Vagina (tissue), 2 donors: ENCODE data around the gene TDRKH. TPM values are rescaled to one million over a fixed set of nuclear protein-coding genes. Genes with fewer than 3 reads are reported as not detected.

Experiments
- DNase-seq, 2 donors: peaks; one replicate each; pipeline ENCODE4 v3.0.0-alpha.2; 2017; ENCODE audit errors: extremely low spot score in 2 of 2
- H3K27ac ChIP-seq: fragments of 200-600 bp; sonication (generic); one replicate; pipeline ENCODE4 v1.5.1; 2019
- H3K27me3 ChIP-seq: fragments of 200-600 bp; sonication (generic); one replicate; pipeline ENCODE4 v1.5.1; 2019
- H3K36me3 ChIP-seq, 2 donors: fragments of 200-600 bp; sonication (generic); one replicate each; pipeline ENCODE4 v1.5.1; 2017 to 2019
- H3K4me1 ChIP-seq: fragments of 200-600 bp; sonication (generic); one replicate; pipeline ENCODE4 v1.5.1; 2019
- H3K4me3 ChIP-seq, 2 donors: fragments of 200-600 bp; sonication (generic); 1 replicate in 1 of 2; 2 replicates in 1 of 2; pipeline ENCODE4 v1.5.1; 2016 to 2019
- H3K9me3 ChIP-seq: fragments of 200-600 bp; sonication (generic); one replicate; pipeline ENCODE4 v1.5.1; 2019
- CTCF ChIP-seq, 3 experiments: fragments of 450-650 bp in 2 of 3; fragments of 200-600 bp in 1 of 3; sonication (generic) in 1 of 3; IDR thresholded peaks; one replicate each; pipeline ENCODE4 v1.5.1; 2017 to 2019; ENCODE audit warnings: antibody characterized with exemption in 3 of 3, mild to moderate bottlenecking in 2 of 3, moderate library complexity in 2 of 3
- POLR2A ChIP-seq, 2 donors: fragments of 450-650 bp; IDR thresholded peaks; one replicate each; pipeline ENCODE4 v1.6.1; 2017; ENCODE audit warnings: antibody characterized with exemption in 2 of 2, mild to moderate bottlenecking in 2 of 2, moderate library complexity in 2 of 2
- POLR2AphosphoS5 ChIP-seq, 2 donors: sonication (generic); formaldehyde crosslinking; IDR thresholded peaks; one replicate each; pipeline ENCODE4 v1.9.0; 2017; ENCODE audit warnings: antibody characterized with exemption in 2 of 2, mild to moderate bottlenecking in 2 of 2, low read depth in 1 of 2; ENCODE audit not compliant: insufficient read depth in 1 of 2
- intact Hi-C: fragments of 100-400 bp; cut with DNase I; formaldehyde crosslinking; loops from one replicate; pipeline ENCODE4 v1.15.1; 2023
- total RNA-seq: library from RNA; depleted of rRNA; stranded (reverse); fragments of >200 nt; gene quantifications from one replicate; pipeline ENCODE4 v1.2.3, GENCODE V29; 2016

TDRKH gene
- total RNA-seq, 1 donor from 2014 or later = 5.2 TPM

GRCh38 chr1:151806170-151806569 lies 15.9 kb upstream of the TDRKH start:
- intact Hi-C loops = no loop called here
- Histone ChIP-seq H3K36me3 (no peaks in the 10 kb centered on the region), H3K27me3 (no peaks in the 10 kb centered on the region), H3K4me1 (no peaks in the 10 kb centered on the region), H3K9me3 (no peaks in the 10 kb centered on the region), H3K27ac (no peak overlapping the region), H3K4me3 (no peak overlapping the region)
- DNase-seq = no peak
- no peak for TF ChIP-seq POLR2AphosphoS5 (IDR thresholded peaks at IDR 0.05; ENCODE audit: insufficient read depth in 1 of 2, low read depth in 1 of 2)
- no peak for TF ChIP-seq CTCF (IDR thresholded peaks at IDR 0.05)
- no peak for TF ChIP-seq POLR2A (IDR thresholded peaks at IDR 0.05)

DNA sequence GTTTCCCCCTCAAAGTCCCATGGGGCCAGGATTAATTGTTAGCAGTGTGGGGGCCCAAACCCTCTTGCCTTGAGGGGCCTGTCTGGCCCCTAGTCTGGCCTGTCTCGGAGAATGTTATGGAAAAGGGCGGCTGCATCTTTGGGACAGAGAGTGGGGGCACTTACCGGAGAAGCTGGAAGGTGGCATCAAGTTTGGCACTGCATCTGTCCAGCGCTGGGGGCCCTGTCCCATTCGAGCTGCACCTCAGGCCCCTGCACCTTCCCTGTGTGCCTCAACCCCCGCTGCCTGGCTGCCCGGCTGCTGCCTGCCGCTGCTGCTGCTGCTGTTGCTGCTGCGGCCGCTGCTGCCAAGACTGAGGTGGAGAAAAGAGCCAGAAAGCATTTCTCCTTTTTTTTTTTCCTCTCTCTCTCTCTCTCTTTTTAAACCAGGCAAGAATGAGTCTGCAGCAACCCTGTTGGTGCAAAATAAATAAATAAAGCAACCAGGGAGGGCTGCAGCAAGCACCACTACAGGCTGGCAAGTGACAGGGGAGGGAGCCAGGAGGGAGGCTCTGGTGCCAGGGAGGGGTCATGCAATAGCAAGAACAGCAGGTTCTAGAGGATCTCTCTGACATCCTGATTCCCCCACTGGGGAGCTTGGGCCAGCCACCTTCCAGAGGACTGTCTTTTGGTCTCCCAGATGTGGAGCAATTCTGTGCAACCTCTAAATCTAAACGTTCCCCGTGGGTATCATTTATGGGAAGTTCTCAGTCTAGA lies 14.9 kb upstream of the TDRKH start, which contains the start of gene LINGO4:
TSS of gene LINGO4 (minus strand) at position 354 of the 755 bp plus-strand sequence. CDS start 2,715 bp downstream, outside the sequence.
- Histone ChIP-seq H3K27me3 (no peaks in the 10 kb centered on the region), H3K9me3 (no peaks in the 10 kb centered on the region), H3K27ac (no peak within 1 kb of the TSS), H3K4me3 (no peak within 1 kb of the TSS), H3K36me3 (no peaks in the 10 kb centered on the region), H3K4me1 (no peaks in the 10 kb centered on the region)
- no peak for DNase-seq
- intact Hi-C loops = no loop called here
- TF ChIP-seq POLR2A (IDR thresholded peaks at IDR 0.05) = no peak
- TF ChIP-seq CTCF (IDR thresholded peaks at IDR 0.05) = no peak
- no peak for TF ChIP-seq POLR2AphosphoS5 (IDR thresholded peaks at IDR 0.05; ENCODE audit: insufficient read depth in 1 of 2, low read depth in 1 of 2)

DNA sequence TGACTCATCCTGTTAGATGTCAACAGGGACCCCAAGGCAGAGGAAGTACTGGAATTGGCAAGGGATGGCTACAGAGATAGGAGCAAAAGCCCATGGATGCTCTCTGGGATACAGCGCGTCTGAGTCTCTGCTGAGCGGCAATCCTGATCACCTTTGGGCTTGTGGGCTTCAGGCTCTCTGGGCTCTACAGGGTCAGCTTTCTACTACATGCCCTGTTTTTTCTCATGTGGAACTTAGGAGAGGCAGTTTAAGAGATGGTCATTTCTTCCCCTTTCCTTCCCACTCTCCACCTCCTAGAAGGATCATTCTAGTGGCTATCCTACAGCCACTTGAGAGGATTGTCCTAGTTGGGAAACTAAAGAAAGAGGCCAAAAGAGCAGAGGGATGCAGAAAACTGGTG lies 13.6 kb upstream of the TDRKH start:
- H3K9me3 ChIP-seq = no peaks in the 10 kb centered on the region
- no peak overlapping the region for H3K27ac ChIP-seq
- no peak for TF ChIP-seq POLR2AphosphoS5 (IDR thresholded peaks at IDR 0.05; ENCODE audit: insufficient read depth in 1 of 2, low read depth in 1 of 2)
- TF ChIP-seq POLR2A (IDR thresholded peaks at IDR 0.05) = no peak
- no peak for TF ChIP-seq CTCF (IDR thresholded peaks at IDR 0.05)
- H3K4me1 ChIP-seq = no peaks in the 10 kb centered on the region
- H3K27me3 ChIP-seq = no peaks in the 10 kb centered on the region
- DNase-seq = no peak
- no peaks in the 10 kb centered on the region for H3K36me3 ChIP-seq
- H3K4me3 ChIP-seq = no peak overlapping the region
- intact Hi-C loops = no loop called here

- intact Hi-C loops = no loop called here
- Histone ChIP-seq H3K4me1 (no peaks in the 10 kb centered on the region), H3K4me3 (no peak overlapping the region), H3K36me3 (no peaks in the 10 kb centered on the region), H3K27ac (no peak overlapping the region), H3K27me3 (no peaks in the 10 kb centered on the region), H3K9me3 (no peaks in the 10 kb centered on the region)
- TF ChIP-seq POLR2A (IDR thresholded peaks at IDR 0.05) (no peak), POLR2AphosphoS5 (IDR thresholded peaks at IDR 0.05; ENCODE audit: insufficient read depth in 1 of 2, low read depth in 1 of 2) (no peak), CTCF (IDR thresholded peaks at IDR 0.05) (no peak)
- no peak for DNase-seq
Observed at GRCh38 chr1:151803164-151803563, 12.9 kb upstream of the TDRKH start.

DNA sequence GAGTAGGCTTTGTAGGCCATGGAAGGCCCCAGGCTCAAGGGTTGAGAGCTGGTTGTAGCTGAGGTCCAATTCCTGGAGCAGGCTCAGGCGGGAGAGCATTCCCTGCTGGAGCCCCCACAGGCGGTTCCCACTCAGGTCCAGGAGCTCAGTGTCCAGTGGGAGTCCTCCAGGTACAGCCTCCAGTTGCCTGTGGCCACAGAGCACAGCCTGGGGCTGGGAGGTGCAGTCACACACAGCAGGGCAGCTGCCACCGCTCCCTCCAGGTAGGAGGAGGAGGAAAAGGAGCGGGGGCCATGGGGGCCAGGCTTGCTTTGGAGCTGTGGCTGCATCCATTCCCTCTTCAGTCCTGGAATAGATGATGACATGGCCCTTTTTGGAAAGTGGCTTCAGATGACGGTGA lies 12.1 kb upstream of the TDRKH start:
- H3K4me3 ChIP-seq = no peak overlapping the region
- H3K27me3 ChIP-seq = no peaks in the 10 kb centered on the region
- intact Hi-C loops = no loop called here
- no peaks in the 10 kb centered on the region for H3K36me3 ChIP-seq
- no peak overlapping the region for H3K27ac ChIP-seq
- no peak for DNase-seq
- H3K4me1 ChIP-seq = no peaks in the 10 kb centered on the region
- no peaks in the 10 kb centered on the region for H3K9me3 ChIP-seq
- TF ChIP-seq POLR2AphosphoS5 (IDR thresholded peaks at IDR 0.05; ENCODE audit: insufficient read depth in 1 of 2, low read depth in 1 of 2) (no peak), CTCF (IDR thresholded peaks at IDR 0.05) (no peak), POLR2A (IDR thresholded peaks at IDR 0.05) (no peak)
